Activated CD4-positive, alpha-beta T cell treated with anti-CD3 and anti-CD28 coated beads for 36 hours (primary cell): ENCODE results near the gene MYOCOS. TPM values are rescaled to one million over a fixed set of nuclear protein-coding genes. Genes with fewer than 3 reads are reported as not detected.

ENCODE experiments used
- total RNA-seq, 2 experiments: library from RNA; stranded (reverse); gene quantifications; one replicate each; pipeline ENCODE4 v1.2.3, GENCODE V29; 2021

MYOCOS gene
- total RNA-seq, 2 experiments from 2014 or later, result not detected

Other genes with a start within 250 kb of the MYOCOS start
- 100 to 1,000 TPM; 233 to 351 TPM for gene PRRC2C, start 136.7 kb upstream of the MYOCOS start, total RNA-seq
- gene MYOC, start 30.4 kb downstream of the MYOCOS start, total RNA-seq, result not detected
- 10 to 100 TPM in 1 of 2 experiments, 1 to 10 TPM in 1; 9.7 to 11.6 TPM for gene VAMP4, start 119.8 kb downstream of the MYOCOS start, total RNA-seq
- 10 to 100 TPM; 41.1 to 52.9 TPM for gene METTL13, start 159.4 kb downstream of the MYOCOS start, total RNA-seq
- gene DNM3, start 219.3 kb downstream of the MYOCOS start, total RNA-seq, result 1 to 10 TPM; 1.1 to 1.4 TPM